Muscle of leg (tissue), 9 donors: ENCODE measurements around the gene OR2G3. TPM values are rescaled to one million over a fixed set of nuclear protein-coding genes. Genes with fewer than 3 reads are reported as not detected.

Experiments used
- polyA plus RNA-seq, 8 donors: library from polyadenylated mRNA; unstranded; fragments of 120-200 nt; gene quantifications; one replicate each; pipeline versions ENCODE4 v1.2.1 to v1.2.3, GENCODE V29; 2013; ENCODE audit warnings: inconsistent platforms in 1 of 8, low replicate concordance in 1 of 8; ENCODE audit not compliant: insufficient read length in 8 of 8, insufficient read depth in 1 of 8
- total RNA-seq: library from RNA; stranded (reverse); fragments of 120-200 nt; gene quantifications from one replicate; pipeline ENCODE4 v1.2.4, GENCODE V29; 2013

OR2G3 gene
- total and polyA plus RNA-seq, 9 donors = not detected

Other genes with a start within 250 kb of the OR2G3 start
- gene NLRP3, start 189.4 kb upstream of the OR2G3 start, total RNA-seq = 1.4 TPM
- gene NLRP3, start 189.4 kb upstream of the OR2G3 start, polyA plus RNA-seq = 1 to 10 TPM in 4 of 8 donors, under 1 TPM in 4; 0.65 to 1.6 (median 0.95) TPM
- not detected for gene OR2B11, start 147.5 kb upstream of the OR2G3 start, total RNA-seq
- gene OR2B11, start 147.5 kb upstream of the OR2G3 start, polyA plus RNA-seq = under 1 TPM in 5 of 8 donors, not detected in 3; 0.04 to 0.05 (median 0.04) TPM
- gene OR2C3, start 69.1 kb upstream of the OR2G3 start, total RNA-seq = 0.09 TPM
- under 1 TPM; 0.07 to 0.53 (median 0.22) TPM for gene OR2C3, start 69.1 kb upstream of the OR2G3 start, polyA plus RNA-seq
- 0.09 TPM for gene GCSAML, start 56.5 kb upstream of the OR2G3 start, total RNA-seq
- under 1 TPM; 0.05 to 0.25 (median 0.12) TPM for gene GCSAML, start 56.5 kb upstream of the OR2G3 start, polyA plus RNA-seq
- gene OR2G2, start 17.2 kb upstream of the OR2G3 start, total RNA-seq = not detected
- not detected for gene OR2G2, start 17.2 kb upstream of the OR2G3 start, polyA plus RNA-seq
- not detected for gene OR13G1, start 74.2 kb downstream of the OR2G3 start, total RNA-seq
- gene OR13G1, start 74.2 kb downstream of the OR2G3 start, polyA plus RNA-seq = under 1 TPM in 1 of 8 donors, not detected in 7; 0.08 TPM
- not detected for gene OR6F1, start 111.1 kb downstream of the OR2G3 start, total RNA-seq
- not detected for gene OR6F1, start 111.1 kb downstream of the OR2G3 start, polyA plus RNA-seq
- gene OR14K1, start 133.0 kb downstream of the OR2G3 start, total RNA-seq = not detected
- gene OR14K1, start 133.0 kb downstream of the OR2G3 start, polyA plus RNA-seq = not detected
- gene OR14A2, start 142.6 kb downstream of the OR2G3 start, total RNA-seq = not detected
- gene OR14A2, start 142.6 kb downstream of the OR2G3 start, polyA plus RNA-seq = not detected
- gene OR1C1, start 155.0 kb downstream of the OR2G3 start, total RNA-seq = not detected
- not detected for gene OR1C1, start 155.0 kb downstream of the OR2G3 start, polyA plus RNA-seq
- not detected for gene OR14A16, start 218.5 kb downstream of the OR2G3 start, total RNA-seq
- gene OR14A16, start 218.5 kb downstream of the OR2G3 start, polyA plus RNA-seq = not detected
- gene OR11L1, start 236.3 kb downstream of the OR2G3 start, total RNA-seq = not detected
- gene OR11L1, start 236.3 kb downstream of the OR2G3 start, polyA plus RNA-seq = not detected